SK-N-MC (cell line): ENCODE measurements around the gene BOC.

ENCODE experiments used
- EZH2 ChIP-seq: fragments of 200-600 bp; sonication (generic); IDR thresholded peaks from one replicate; pipeline ENCODE4 v1.6.1; 2017; ENCODE audit warnings: antibody characterized with exemption
- FOXP2 ChIP-seq: optimal IDR thresholded peaks from 2 replicates; pipeline ENCODE3; 2011; ENCODE audit warnings: mild to moderate bottlenecking, moderate library complexity; ENCODE audit not compliant: insufficient read depth; ENCODE audit errors: extremely low read length, control extremely low read depth
- POLR2AphosphoS5 ChIP-seq: IDR thresholded peaks from 2 replicates; pipeline ENCODE4 v1.6.1; 2012; ENCODE audit warnings: mild to moderate bottlenecking, low read depth, low read length, borderline replicate concordance

GRCh38 chr3:113278599-113278955 lies 67.2 kb downstream of the BOC start:
- TF ChIP-seq EZH2 = no peak
- TF ChIP-seq POLR2AphosphoS5 = no peak
- TF ChIP-seq FOXP2 = no peak
